Measurements from ENCODE around the gene SRXN1.

SRXN1 gene

GRCh38 chr20:602111-602970 lies 50.7 kb downstream of the SRXN1 start:
- no peak for DNase-seq

- no peak for DNase-seq
Observed at GRCh38 chr20:600736-601135, 52.3 kb downstream of the SRXN1 start.

- no peak for DNase-seq
Observed at GRCh38 chr20:600141-600540, 52.9 kb downstream of the SRXN1 start.

GRCh38 chr20:598133-598850 lies 54.7 kb downstream of the SRXN1 start:
- no peak for DNase-seq

- no peak for DNase-seq
Observed at GRCh38 chr20:597560-597959, 55.4 kb downstream of the SRXN1 start.

All from CD4-positive, alpha-beta T cell treated with Interleukin-6 for 4 hours (primary cell).